Neural crest cell (in vitro differentiated cells): ENCODE measurements around the gene FBXO21. TPM values are rescaled to one million over a fixed set of nuclear protein-coding genes. Genes with fewer than 3 reads are reported as not detected.

Experiments used
- DNase-seq: peaks from one replicate; pipeline ENCODE4 v3.0.0; 2021; ENCODE audit warnings: low read depth, mixed read lengths, low spot score
- H3K27ac Mint-ChIP-seq: one replicate; pipeline ENCODE4 v1.8.0; 2021; ENCODE audit warnings: mild to moderate bottlenecking, mixed read lengths; ENCODE audit not compliant: unreplicated experiment
- H3K27me3 Mint-ChIP-seq: 2 replicates; pipeline ENCODE4 v1.8.0; 2021; ENCODE audit warnings: low read depth, mild to moderate bottlenecking, mixed read lengths
- H3K36me3 Mint-ChIP-seq: 2 replicates; pipeline ENCODE4 v1.8.0; 2021; ENCODE audit warnings: low read depth, mild to moderate bottlenecking, mixed read lengths
- H3K4me1 Mint-ChIP-seq: 2 replicates; pipeline ENCODE4 v1.8.0; 2021; ENCODE audit warnings: mixed read lengths
- H3K4me3 Mint-ChIP-seq: one replicate; pipeline ENCODE4 v1.8.0; 2021; ENCODE audit warnings: mild to moderate bottlenecking, mixed read lengths
- H3K9me3 Mint-ChIP-seq: 2 replicates; pipeline ENCODE4 v1.8.0; 2021; ENCODE audit warnings: mixed read lengths
- total RNA-seq: library from RNA; stranded (reverse); gene quantifications from 2 replicates; pipeline ENCODE4 v1.2.1, GENCODE V29; 2021
- TF ChIP-seq, protein P1 (sequence below): fragments of 200-600 bp; sonication (generic); conservative IDR thresholded peaks from 2 replicates; pipeline ENCODE4 v1.5.0; 2021; ENCODE audit warnings: antibody characterized with exemption, mild to moderate bottlenecking

FBXO21 gene
- total RNA-seq, 1 donor from 2014 or later: 60.3 TPM

DNA sequence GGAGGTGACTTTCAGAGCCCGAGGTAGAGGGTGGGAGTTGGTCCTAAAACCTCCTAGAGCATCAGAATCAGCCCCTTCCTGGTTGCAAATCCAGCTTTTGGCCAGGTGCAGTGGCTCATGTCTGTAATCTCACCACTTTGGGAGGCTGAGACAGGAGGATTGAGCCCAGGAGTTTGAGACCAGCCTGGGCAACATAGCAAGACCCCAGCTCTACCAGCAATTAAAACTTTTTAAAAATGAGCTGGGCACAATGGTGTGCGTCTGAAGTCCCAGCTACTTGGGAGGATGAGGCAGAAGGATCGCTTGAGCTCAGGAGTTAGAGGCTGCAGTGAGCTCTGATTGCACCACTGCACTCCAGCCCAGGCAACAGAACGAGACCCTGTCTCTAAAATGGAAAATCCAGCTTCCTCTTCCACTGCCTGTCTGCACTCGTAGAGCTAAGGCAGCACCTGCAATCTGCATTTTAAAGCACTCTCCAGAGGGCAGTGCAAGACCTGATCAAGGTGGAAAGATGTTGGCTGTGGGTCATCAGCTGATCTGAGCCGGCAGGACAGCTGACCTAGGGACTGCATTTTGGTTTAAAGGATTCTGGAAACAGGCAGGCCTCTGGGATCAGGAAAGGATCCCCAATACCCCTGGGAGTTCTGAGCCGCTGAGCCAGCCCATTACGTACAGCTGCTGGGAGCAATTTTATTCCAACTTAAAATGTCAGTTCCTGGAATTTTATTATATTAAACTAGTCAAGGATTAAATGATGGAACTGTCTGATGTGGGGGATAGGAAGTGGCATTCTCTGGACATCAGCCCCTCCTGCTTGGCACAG, 89.2 kb downstream of the FBXO21 start:
- Mint-ChIP-seq H3K36me3 (peaks cover 2% of the 10 kb centered on the region), H3K4me3 (no peak overlapping the region), H3K9me3 (no peaks in the 10 kb centered on the region), H3K4me1 (peaks cover 16% of the 10 kb centered on the region), H3K27ac (no peak overlapping the region), H3K27me3 (peaks cover 73% of the 10 kb centered on the region)
- TF ChIP-seq, protein P1, sequence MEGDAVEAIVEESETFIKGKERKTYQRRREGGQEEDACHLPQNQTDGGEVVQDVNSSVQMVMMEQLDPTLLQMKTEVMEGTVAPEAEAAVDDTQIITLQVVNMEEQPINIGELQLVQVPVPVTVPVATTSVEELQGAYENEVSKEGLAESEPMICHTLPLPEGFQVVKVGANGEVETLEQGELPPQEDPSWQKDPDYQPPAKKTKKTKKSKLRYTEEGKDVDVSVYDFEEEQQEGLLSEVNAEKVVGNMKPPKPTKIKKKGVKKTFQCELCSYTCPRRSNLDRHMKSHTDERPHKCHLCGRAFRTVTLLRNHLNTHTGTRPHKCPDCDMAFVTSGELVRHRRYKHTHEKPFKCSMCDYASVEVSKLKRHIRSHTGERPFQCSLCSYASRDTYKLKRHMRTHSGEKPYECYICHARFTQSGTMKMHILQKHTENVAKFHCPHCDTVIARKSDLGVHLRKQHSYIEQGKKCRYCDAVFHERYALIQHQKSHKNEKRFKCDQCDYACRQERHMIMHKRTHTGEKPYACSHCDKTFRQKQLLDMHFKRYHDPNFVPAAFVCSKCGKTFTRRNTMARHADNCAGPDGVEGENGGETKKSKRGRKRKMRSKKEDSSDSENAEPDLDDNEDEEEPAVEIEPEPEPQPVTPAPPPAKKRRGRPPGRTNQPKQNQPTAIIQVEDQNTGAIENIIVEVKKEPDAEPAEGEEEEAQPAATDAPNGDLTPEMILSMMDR: no peak
- no peak for DNase-seq

GRCh38 chr12:117100251-117100650, 90.0 kb downstream of the FBXO21 start:
- no peaks in the 10 kb centered on the region for H3K9me3 Mint-ChIP-seq
- no peak overlapping the region for H3K27ac Mint-ChIP-seq
- peaks cover 2% of the 10 kb centered on the region for H3K36me3 Mint-ChIP-seq
- H3K4me3 Mint-ChIP-seq: peak overlapping the region; percentile 64
- TF ChIP-seq, protein P1: peak; percentile 50
- H3K27me3 Mint-ChIP-seq: peaks cover 78% of the 10 kb centered on the region
- H3K4me1 Mint-ChIP-seq: peaks cover 16% of the 10 kb centered on the region
- DNase-seq: no peak

DNA sequence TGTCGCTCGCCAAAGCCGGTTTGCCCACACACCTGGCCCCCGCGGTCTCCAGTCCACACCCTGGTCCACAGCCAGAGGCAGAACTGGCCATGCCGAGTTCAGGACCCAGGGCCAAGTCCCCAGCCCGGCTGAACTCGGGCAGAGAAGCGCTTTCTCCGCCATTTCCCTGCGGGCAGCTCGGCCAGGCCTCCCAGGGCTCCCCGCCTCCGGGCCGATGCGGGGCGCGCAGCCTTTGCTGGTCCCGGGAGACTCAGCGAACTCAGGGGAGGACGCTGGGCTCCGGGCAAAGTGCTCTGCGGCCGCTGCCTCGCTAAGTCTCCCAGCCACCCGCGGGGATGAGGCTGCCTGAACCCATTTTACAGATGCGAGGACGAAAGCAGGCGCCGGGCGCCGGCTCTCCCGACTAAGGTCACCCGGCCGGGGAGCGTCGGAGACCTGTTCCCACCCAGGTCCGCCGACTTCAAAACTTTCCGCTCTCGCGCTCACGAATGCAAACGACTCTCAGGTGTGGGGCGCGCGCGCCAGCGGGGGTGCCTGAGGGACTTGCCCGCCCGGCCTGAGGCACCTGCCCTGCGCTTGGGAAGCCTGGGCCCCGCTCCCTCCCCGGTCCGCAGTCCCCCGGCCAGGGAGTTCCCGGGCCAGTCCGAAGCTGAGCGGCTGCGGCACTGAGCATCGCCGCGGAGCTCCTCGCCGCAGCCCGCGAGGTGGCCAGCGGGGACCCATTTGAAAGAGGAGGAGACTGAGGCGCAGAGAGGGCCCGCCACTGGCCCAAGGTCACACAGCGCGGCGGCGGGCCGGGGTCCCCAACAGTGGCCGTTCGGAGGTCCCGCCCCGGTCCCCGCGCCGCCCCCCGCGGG, 91.7 kb downstream of the FBXO21 start:
- peaks cover 84% of the 10 kb centered on the region for H3K27me3 Mint-ChIP-seq
- peak overlapping the region; percentile 84 for H3K4me3 Mint-ChIP-seq

GRCh38 chr12:117098024-117098360, 92.3 kb downstream of the FBXO21 start:
- Mint-ChIP-seq H3K4me1 (peaks cover 16% of the 10 kb centered on the region), H3K4me3 (peak overlapping the region; percentile 84), H3K36me3 (peaks cover 2% of the 10 kb centered on the region), H3K27me3 (peaks cover 90% of the 10 kb centered on the region), H3K9me3 (no peaks in the 10 kb centered on the region), H3K27ac (no peak overlapping the region)
- DNase-seq: no peak
- TF ChIP-seq, protein P1: no peak

More for the DNA sequence above, 91.7 kb downstream of the FBXO21 start:
- TF ChIP-seq, protein P1: no peak
- Mint-ChIP-seq H3K36me3 (peaks cover 2% of the 10 kb centered on the region), H3K9me3 (no peaks in the 10 kb centered on the region), H3K27ac (no peak overlapping the region), H3K4me1 (peaks cover 16% of the 10 kb centered on the region)
- DNase-seq: no peak

- Mint-ChIP-seq H3K36me3 (peaks cover 2% of the 10 kb centered on the region), H3K27me3 (peaks cover 82% of the 10 kb centered on the region), H3K4me3 (peak overlapping the region; percentile 7), H3K27ac (no peak overlapping the region), H3K4me1 (peaks cover 16% of the 10 kb centered on the region), H3K9me3 (no peaks in the 10 kb centered on the region)
- TF ChIP-seq, protein P1: no peak
- no peak for DNase-seq
These were observed 93.1 kb downstream of the FBXO21 start for GRCh38 chr12:117097159-117097558.
